Hepatocyte (in vitro differentiated cells): Measurements from ENCODE around the gene C10orf62. TPM values are rescaled to one million over a fixed set of nuclear protein-coding genes. Genes with fewer than 3 reads are reported as not detected.
"Not testable (repeated sequence)": the region's sequence is repeated elsewhere in the genome, so short reads cannot be mapped to it uniquely, and the experiment has no call there.

Source experiments
- DNase-seq: peaks from one replicate; pipeline ENCODE4 v3.0.0-alpha.2; 2016; ENCODE audit warnings: low spot score
- H2AFZ ChIP-seq: fragments of 200-600 bp; sonication (generic); 2 replicates; pipeline ENCODE4 v1.6.0; 2016; ENCODE audit warnings: antibody characterized with exemption, mild to moderate bottlenecking
- H3K27ac ChIP-seq: fragments of 200-600 bp; sonication (generic); 2 replicates; pipeline ENCODE4 v1.5.1; 2016; ENCODE audit warnings: mild to moderate bottlenecking
- H3K27me3 ChIP-seq: fragments of 200-600 bp; sonication (generic); 2 replicates; pipeline ENCODE4 v1.6.1; 2016
- H3K36me3 ChIP-seq: fragments of 200-600 bp; sonication (generic); replicated peaks from 2 replicates; pipeline ENCODE4 v1.5.1; 2016; ENCODE audit warnings: low read depth; ENCODE audit not compliant: insufficient read depth
- H3K4me1 ChIP-seq: fragments of 200-600 bp; sonication (generic); 2 replicates; pipeline ENCODE4 v1.5.1; 2016; ENCODE audit warnings: mild to moderate bottlenecking, moderate library complexity; ENCODE audit not compliant: insufficient read depth
- H3K4me2 ChIP-seq: fragments of 200-600 bp; sonication (generic); 2 replicates; pipeline ENCODE4 v1.6.0; 2016
- H3K4me3 ChIP-seq: fragments of 200-600 bp; sonication (generic); 2 replicates; pipeline ENCODE4 v1.5.1; 2016; ENCODE audit warnings: mild to moderate bottlenecking
- H3K79me2 ChIP-seq: fragments of 200-600 bp; sonication (generic); 2 replicates; pipeline ENCODE4 v1.6.0; 2017; ENCODE audit warnings: mild to moderate bottlenecking
- H3K9me2 ChIP-seq: fragments of 200-600 bp; sonication (generic); replicated peaks from 2 replicates; pipeline ENCODE4 v1.6.0; 2017; ENCODE audit warnings: mild to moderate bottlenecking; ENCODE audit not compliant: insufficient read depth
- H3K9me3 ChIP-seq: fragments of 200-600 bp; sonication (generic); 2 replicates; pipeline ENCODE4 v1.5.1; 2016; ENCODE audit warnings: low read depth, mild to moderate bottlenecking
- H4K20me1 ChIP-seq: fragments of 200-600 bp; sonication (generic); 2 replicates; pipeline ENCODE4 v1.6.0; 2016; ENCODE audit warnings: mild to moderate bottlenecking; ENCODE audit not compliant: insufficient read depth, poor library complexity, severe bottlenecking
- CTCF ChIP-seq: fragments of 200-600 bp; sonication (generic); IDR thresholded peaks from 2 replicates; pipeline ENCODE4 v1.5.1; 2016; ENCODE audit warnings: antibody characterized with exemption, mild to moderate bottlenecking; ENCODE audit not compliant: poor library complexity
- EZH2 ChIP-seq: fragments of 200-600 bp; sonication (generic); IDR thresholded peaks from 2 replicates; pipeline ENCODE4 v1.6.1; 2016; ENCODE audit warnings: antibody characterized with exemption, mild to moderate bottlenecking, borderline replicate concordance
- EZH2phosphoT487 ChIP-seq: fragments of 200-600 bp; sonication (generic); IDR thresholded peaks from one replicate; pipeline ENCODE4 v1.6.1; 2018; ENCODE audit warnings: antibody characterized with exemption, mild to moderate bottlenecking, low read depth, moderate library complexity; ENCODE audit not compliant: unreplicated experiment, severe bottlenecking
- WGBS: methylation state at CpG from one replicate; pipeline ENCODE4 v1.1.6; 2016; ENCODE audit warnings: low lambda C conversion rate; ENCODE audit errors: missing lambda C conversion rate; 5-methylcytosine and 5-hydroxymethylcytosine counted together
- polyA plus RNA-seq: library from polyadenylated mRNA; unstranded; fragments of >200 nt; fragmentation: Nextera tagmentation; extraction: Ambion mirVana; gene quantifications from 2 replicates; pipeline ENCODE4 v1.2.1, GENCODE V29; 2016
- total RNA-seq: library from RNA; depleted of rRNA; stranded (reverse); fragments of >200 nt; gene quantifications from 2 replicates; pipeline ENCODE4 v1.2.3, GENCODE V29; 2014

Gene C10orf62
- total and polyA plus RNA-seq, 2 experiments from 2014 or later, result 0.23 TPM; not detected in 1

GRCh38 chr10:97551271-97551670 lies 38.2 kb upstream of the C10orf62 start:
- Histone ChIP-seq H3K27ac (no peak overlapping the region), H3K4me2 (no peak overlapping the region), H3K4me1 (peaks cover 11% of the 10 kb centered on the region), H3K9me2 (no peaks in the 10 kb centered on the region), H2AFZ (no peak overlapping the region), H3K79me2 (peaks cover 9% of the 10 kb centered on the region), H4K20me1 (no peaks in the 10 kb centered on the region), H3K9me3 (no peaks in the 10 kb centered on the region), H3K36me3 (no peaks in the 10 kb centered on the region), H3K27me3 (no peaks in the 10 kb centered on the region), H3K4me3 (no peak overlapping the region)
- DNase-seq, result no peak
- 91% methylated on average over 6 of the region's 6 CpGs for WGBS
- no peak for TF ChIP-seq CTCF
- no peak for TF ChIP-seq EZH2
- TF ChIP-seq EZH2phosphoT487, result no peak

- Histone ChIP-seq H3K9me3 (no peaks in the 10 kb centered on the region), H4K20me1 (no peaks in the 10 kb centered on the region), H3K27me3 (no peaks in the 10 kb centered on the region), H3K4me1 (peaks cover 11% of the 10 kb centered on the region), H3K79me2 (peaks cover 6% of the 10 kb centered on the region), H3K36me3 (no peaks in the 10 kb centered on the region), H3K4me2 (no peak overlapping the region), H3K9me2 (no peaks in the 10 kb centered on the region), H3K27ac (no peak overlapping the region), H2AFZ (no peak overlapping the region), H3K4me3 (no peak overlapping the region)
- TF ChIP-seq CTCF (peak; percentile 86), EZH2phosphoT487 (no peak), EZH2 (no peak)
- WGBS, result 14% methylated on average over 6 of the region's 6 CpGs
- peak; percentile 84 for DNase-seq
Observed at GRCh38 chr10:97553575-97554031, 35.9 kb upstream of the C10orf62 start.

- not testable (repeated sequence) for H3K36me3 ChIP-seq, H3K27me3 ChIP-seq, H3K4me3 ChIP-seq, H3K9me3 ChIP-seq, H3K9me2 ChIP-seq, H4K20me1 ChIP-seq, H3K4me2 ChIP-seq, H3K4me1 ChIP-seq, H2AFZ ChIP-seq, H3K79me2 ChIP-seq, DNase-seq, H3K27ac ChIP-seq
- 95% methylated on average over 5 of the region's 5 CpGs for WGBS
Observed at GRCh38 chr10:97554336-97554735, 35.2 kb upstream of the C10orf62 start.

GRCh38 chr10:97555541-97555940 lies 34.0 kb upstream of the C10orf62 start:
- not testable (repeated sequence) for H2AFZ ChIP-seq, H3K4me3 ChIP-seq, H3K9me2 ChIP-seq, H3K4me1 ChIP-seq, H3K9me3 ChIP-seq, H3K79me2 ChIP-seq, H3K27ac ChIP-seq, H4K20me1 ChIP-seq, DNase-seq, H3K36me3 ChIP-seq, H3K27me3 ChIP-seq, H3K4me2 ChIP-seq
- WGBS, result 95% methylated on average over 7 of the region's 10 CpGs

- not testable (repeated sequence) for H3K79me2 ChIP-seq, H3K4me1 ChIP-seq, H3K36me3 ChIP-seq, H3K9me3 ChIP-seq, H3K9me2 ChIP-seq, H4K20me1 ChIP-seq, DNase-seq, H3K27ac ChIP-seq, H2AFZ ChIP-seq, H3K4me2 ChIP-seq, H3K4me3 ChIP-seq, H3K27me3 ChIP-seq
- WGBS, result 84% methylated on average over 17 of the region's 17 CpGs
Observed at GRCh38 chr10:97560731-97561381, 28.7 kb upstream of the C10orf62 start.

GRCh38 chr10:97561386-97562077 lies 28.0 kb upstream of the C10orf62 start:
- not testable (repeated sequence) for H3K9me3 ChIP-seq, DNase-seq, H3K36me3 ChIP-seq, H3K9me2 ChIP-seq, H4K20me1 ChIP-seq, H3K4me1 ChIP-seq, H3K79me2 ChIP-seq, H3K4me2 ChIP-seq, H3K27me3 ChIP-seq, H3K4me3 ChIP-seq, H3K27ac ChIP-seq, H2AFZ ChIP-seq
- WGBS, result 91% methylated on average over 12 of the region's 12 CpGs

- not testable (repeated sequence) for H3K79me2 ChIP-seq, H4K20me1 ChIP-seq, H3K27ac ChIP-seq, DNase-seq, H3K4me1 ChIP-seq, H3K4me2 ChIP-seq, H3K4me3 ChIP-seq, H3K9me2 ChIP-seq, H3K36me3 ChIP-seq, H2AFZ ChIP-seq, H3K27me3 ChIP-seq, H3K9me3 ChIP-seq
- WGBS, result 100% methylated on average over 5 of the region's 5 CpGs
Observed at GRCh38 chr10:97562329-97562728, 27.2 kb upstream of the C10orf62 start.
